GM12875 (cell line): Measurements from ENCODE around the gene SUV39H1.

Source experiments
- H3K4me3 ChIP-seq: one replicate; pipeline ENCODE4 v1.5.1; 2011; ENCODE audit warnings: low read depth, low read length, control low read depth
- TF ChIP-seq, protein P1 (sequence below): IDR thresholded peaks from 2 replicates; pipeline ENCODE4 v1.5.1; 2011; ENCODE audit warnings: low read depth, mild to moderate bottlenecking, control low read depth, inconsistent platforms, low read length, moderate library complexity, borderline replicate concordance; ENCODE audit not compliant: insufficient read depth

SUV39H1 gene

GRCh38 chrX:48737940-48738339 is 41.4 kb downstream of the SUV39H1 start:
- TF ChIP-seq, protein P1, sequence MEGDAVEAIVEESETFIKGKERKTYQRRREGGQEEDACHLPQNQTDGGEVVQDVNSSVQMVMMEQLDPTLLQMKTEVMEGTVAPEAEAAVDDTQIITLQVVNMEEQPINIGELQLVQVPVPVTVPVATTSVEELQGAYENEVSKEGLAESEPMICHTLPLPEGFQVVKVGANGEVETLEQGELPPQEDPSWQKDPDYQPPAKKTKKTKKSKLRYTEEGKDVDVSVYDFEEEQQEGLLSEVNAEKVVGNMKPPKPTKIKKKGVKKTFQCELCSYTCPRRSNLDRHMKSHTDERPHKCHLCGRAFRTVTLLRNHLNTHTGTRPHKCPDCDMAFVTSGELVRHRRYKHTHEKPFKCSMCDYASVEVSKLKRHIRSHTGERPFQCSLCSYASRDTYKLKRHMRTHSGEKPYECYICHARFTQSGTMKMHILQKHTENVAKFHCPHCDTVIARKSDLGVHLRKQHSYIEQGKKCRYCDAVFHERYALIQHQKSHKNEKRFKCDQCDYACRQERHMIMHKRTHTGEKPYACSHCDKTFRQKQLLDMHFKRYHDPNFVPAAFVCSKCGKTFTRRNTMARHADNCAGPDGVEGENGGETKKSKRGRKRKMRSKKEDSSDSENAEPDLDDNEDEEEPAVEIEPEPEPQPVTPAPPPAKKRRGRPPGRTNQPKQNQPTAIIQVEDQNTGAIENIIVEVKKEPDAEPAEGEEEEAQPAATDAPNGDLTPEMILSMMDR: no peak
- peak overlapping the region; percentile 46 for H3K4me3 ChIP-seq

DNA sequence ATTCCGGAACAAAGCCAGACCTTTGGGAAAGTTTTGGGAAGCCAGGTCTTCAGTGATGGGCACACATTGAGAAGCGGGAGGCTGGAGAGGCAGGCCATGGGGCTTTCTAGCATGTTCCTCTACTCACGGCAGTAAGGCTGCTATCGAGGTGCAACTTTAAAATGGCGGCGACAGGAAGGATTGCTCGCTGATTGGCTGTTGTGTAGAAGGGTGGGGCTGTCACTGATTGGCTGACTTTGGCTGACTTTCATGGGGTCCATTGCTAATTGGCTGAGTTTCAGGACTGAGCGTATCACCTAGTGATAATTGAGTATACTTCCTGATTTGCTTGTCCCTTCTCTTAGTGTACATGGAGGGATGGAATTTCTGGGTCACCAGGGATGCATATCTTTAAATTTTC is 45.3 kb downstream of the SUV39H1 start:
- TF ChIP-seq, protein P1: no peak
- H3K4me3 ChIP-seq: no peak overlapping the region

- TF ChIP-seq, protein P1: no peak
- H3K4me3 ChIP-seq: no peak overlapping the region
Observed at GRCh38 chrX:48745222-48745621, 48.7 kb downstream of the SUV39H1 start.

DNA sequence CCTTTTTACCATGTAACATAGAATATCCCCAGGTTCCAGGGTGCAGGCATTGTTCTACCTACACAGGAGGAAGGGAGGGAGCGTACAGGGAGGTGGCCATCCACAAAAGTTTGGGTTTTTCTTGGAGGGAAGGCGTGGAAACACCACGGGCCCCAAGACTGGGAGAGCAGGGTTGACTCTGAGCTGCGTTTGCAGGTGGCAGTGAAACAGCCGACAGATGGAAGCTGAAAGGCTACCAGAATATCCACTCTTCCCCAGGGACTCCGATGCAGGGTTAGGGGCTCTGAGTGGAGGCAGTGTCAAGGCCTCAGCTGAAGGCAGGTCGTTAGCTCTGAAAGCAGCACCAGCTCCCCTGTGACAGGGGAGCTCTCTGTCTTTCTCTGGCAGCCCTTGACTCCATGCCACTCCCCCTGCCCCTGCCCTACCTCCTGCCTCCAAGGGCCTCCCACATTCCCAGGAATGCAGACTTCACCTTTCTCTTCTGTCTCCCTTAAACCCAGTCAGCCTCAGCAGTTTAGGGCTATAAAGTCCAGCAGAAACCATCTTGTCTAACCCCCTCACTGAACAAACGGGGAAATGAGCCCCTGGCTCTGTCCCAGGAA is 51.0 kb downstream of the SUV39H1 start:
- H3K4me3 ChIP-seq: no peak overlapping the region
- TF ChIP-seq, protein P1: no peak

DNA sequence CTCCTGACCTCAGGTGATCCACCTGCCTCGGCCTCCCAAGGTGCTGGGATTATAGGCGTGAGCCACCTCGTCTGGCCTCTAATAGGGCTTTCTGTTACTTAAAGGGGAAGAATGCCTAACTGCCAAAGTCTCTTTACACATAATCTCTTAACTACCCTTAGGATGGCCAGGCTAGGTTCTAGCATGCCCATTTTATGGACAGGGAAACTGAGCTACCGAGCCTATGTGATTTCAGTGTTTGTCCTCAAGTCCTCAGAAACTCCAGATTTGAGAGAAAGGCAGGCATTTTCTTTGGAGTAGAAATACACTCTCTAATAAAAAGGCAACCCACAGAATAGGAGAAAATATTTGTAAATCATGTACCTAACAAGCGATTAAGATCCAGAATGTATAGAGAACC is 52.6 kb downstream of the SUV39H1 start:
- TF ChIP-seq, protein P1: no peak
- no peak overlapping the region for H3K4me3 ChIP-seq

- no peak overlapping the region for H3K4me3 ChIP-seq
- TF ChIP-seq, protein P1: no peak
Observed at GRCh38 chrX:48751343-48751742, 54.8 kb downstream of the SUV39H1 start.

GRCh38 chrX:48752498-48752897 is 56.0 kb downstream of the SUV39H1 start:
- TF ChIP-seq, protein P1: no peak
- H3K4me3 ChIP-seq: no peak overlapping the region
